Duodenal mucosa (tissue), 2 donors: Measurements from ENCODE around the gene TLCD2.
A peak's percentile ranks its signal among the peaks of the same experiment; 100 is the strongest.
"Not testable (repeated sequence)": the region's sequence is repeated elsewhere in the genome, so short reads cannot be mapped to it uniquely, and the experiment has no call there.

Experiments
- H3K27ac ChIP-seq: one replicate; pipeline ENCODE4 v1.7.0; 2013; ENCODE audit warnings: low read depth, low read length
- H3K27me3 ChIP-seq, 2 donors: one replicate each; pipeline ENCODE4 v1.7.0; 2013; ENCODE audit warnings: low read length in 2 of 2, control low read depth in 1 of 2; ENCODE audit not compliant: insufficient read depth in 2 of 2, control insufficient read depth in 1 of 2
- H3K36me3 ChIP-seq, 2 donors: one replicate each; pipeline ENCODE4 v1.7.0; 2013; ENCODE audit warnings: low read length in 2 of 2, control low read depth in 1 of 2; ENCODE audit not compliant: insufficient read depth in 2 of 2, control insufficient read depth in 1 of 2
- H3K4me1 ChIP-seq, 2 donors: one replicate each; pipeline ENCODE4 v1.7.0; 2013; ENCODE audit warnings: low read length in 2 of 2, control low read depth in 1 of 2; ENCODE audit not compliant: insufficient read depth in 2 of 2, control insufficient read depth in 1 of 2
- H3K4me3 ChIP-seq, 2 donors: one replicate each; pipeline ENCODE4 v1.7.0; 2013; ENCODE audit warnings: low read length in 2 of 2, low read depth in 1 of 2
- H3K9ac ChIP-seq, 2 donors: one replicate each; pipeline ENCODE4 v1.7.0; 2013; ENCODE audit warnings: low read length in 2 of 2, low read depth in 1 of 2
- H3K9me3 ChIP-seq, 2 donors: one replicate each; pipeline ENCODE4 v1.7.0; 2013; ENCODE audit warnings: low read length in 2 of 2, control low read depth in 1 of 2; ENCODE audit not compliant: control insufficient read depth in 1 of 2

Gene TLCD2

GRCh38 chr17:1727258-1727789 is 17.1 kb upstream of the TLCD2 start:
- Histone ChIP-seq H3K4me3 (no peak overlapping the region), H3K27ac (no peak overlapping the region), H3K9ac (no peak overlapping the region), H3K36me3 (peaks cover 4 to 29% of the 10 kb centered on the region in 2 donors), H3K4me1 (peaks cover 15 to 28% of the 10 kb centered on the region in 2 donors), H3K9me3 (no peaks in the 10 kb centered on the region), H3K27me3 (no peaks in the 10 kb centered on the region)

- Histone ChIP-seq H3K9me3 (no peaks in the 10 kb centered on the region), H3K27ac (no peak overlapping the region), H3K9ac (no peak overlapping the region), H3K4me1 (peaks cover 15 to 28% of the 10 kb centered on the region in 2 donors), H3K36me3 (peaks cover 4 to 29% of the 10 kb centered on the region in 2 donors), H3K4me3 (no peak overlapping the region), H3K27me3 (no peaks in the 10 kb centered on the region)
Observed at GRCh38 chr17:1726626-1727257, 16.6 kb upstream of the TLCD2 start.

GRCh38 chr17:1725642-1726511 is 15.7 kb upstream of the TLCD2 start:
- Histone ChIP-seq H3K36me3 (peaks cover 4 to 29% of the 10 kb centered on the region in 2 donors), H3K9me3 (no peaks in the 10 kb centered on the region), H3K4me1 (peaks cover 15 to 28% of the 10 kb centered on the region in 2 donors), H3K9ac (peak overlapping the region; percentile 48 to 57), H3K27me3 (no peaks in the 10 kb centered on the region), H3K4me3 (peak overlapping the region; percentile 86 to 88), H3K27ac (no peak overlapping the region)

- Histone ChIP-seq H3K4me1 (peaks cover 15 to 24% of the 10 kb centered on the region in 2 donors), H3K4me3 (peak overlapping the region; percentile 86 to 88), H3K9ac (peak overlapping the region; percentile 48 to 57), H3K36me3 (peaks cover 4 to 29% of the 10 kb centered on the region in 2 donors), H3K27ac (peak overlapping the region; percentile 50), H3K9me3 (no peaks in the 10 kb centered on the region), H3K27me3 (no peaks in the 10 kb centered on the region)
Observed at GRCh38 chr17:1724869-1725641, 14.9 kb upstream of the TLCD2 start.

- Histone ChIP-seq H3K27ac (peak within 1 kb of the TSS; percentile 56), H3K27me3 (no peaks in the 10 kb centered on the region), H3K36me3 (peaks cover 4 to 29% of the 10 kb centered on the region in 2 donors), H3K9ac (peak within 1 kb of the TSS; percentile 56 to 63), H3K4me3 (peak within 1 kb of the TSS; percentile 86 to 88), H3K9me3 (no peaks in the 10 kb centered on the region), H3K4me1 (peaks cover 15 to 24% of the 10 kb centered on the region in 2 donors)
Observed at GRCh38 chr17:1724351-1724868, 14.2 kb upstream of the TLCD2 start, which contains the start of gene WDR81. WDR81 (plus strand) TSS chr17:1724704; CDS start chr17:1724960, 256 bp downstream.

- H3K27me3 ChIP-seq, H3K36me3 ChIP-seq, H3K9me3 ChIP-seq, H3K4me3 ChIP-seq, H3K9ac ChIP-seq, H3K27ac ChIP-seq: not testable (repeated sequence)
- peaks cover 26 to 35% of the 10 kb centered on the region in 2 donors for H3K4me1 ChIP-seq
Observed at GRCh38 chr17:1722022-1722421, 11.8 kb upstream of the TLCD2 start.

- Histone ChIP-seq H3K36me3 (no peaks in the 10 kb centered on the region), H3K4me3 (no peak overlapping the region), H3K4me1 (peaks cover 25 to 36% of the 10 kb centered on the region in 2 donors), H3K9me3 (no peaks in the 10 kb centered on the region), H3K27me3 (no peaks in the 10 kb centered on the region), H3K27ac (no peak overlapping the region), H3K9ac (no peak overlapping the region)
Observed at GRCh38 chr17:1720856-1721386, 10.7 kb upstream of the TLCD2 start.

- H3K9ac ChIP-seq: no peak overlapping the region
- H3K9me3 ChIP-seq: no peaks in the 10 kb centered on the region
- no peak overlapping the region for H3K4me3 ChIP-seq
- no peak overlapping the region for H3K27ac ChIP-seq
- peaks cover 24 to 39% of the 10 kb centered on the region in 2 donors for H3K4me1 ChIP-seq
- no peaks in the 10 kb centered on the region for H3K27me3 ChIP-seq
- peaks cover 0 to 2% of the 10 kb centered on the region in 2 donors for H3K36me3 ChIP-seq
Observed at GRCh38 chr17:1718362-1719165, 8.4 kb upstream of the TLCD2 start.
